HCT116 (cell line): ENCODE data around the gene URB1. TPM values are rescaled to one million over a fixed set of nuclear protein-coding genes. Genes with fewer than 3 reads are reported as not detected.

Source experiments
- ATAC-seq: fragments of 200-7000 bp; cut with Tn5 transposase; 2 replicates; pipeline ENCODE4 v1.9.1; 2020; ENCODE audit warnings: mild to moderate bottlenecking, moderate library complexity
- Bru-seq: library from RNA; stranded (reverse); fragments of 400-500 nt; gene quantifications from one replicate; lab custom pipeline; 2021; lab: Mats Ljungman, UMichigan
- BruChase-seq, 2 experiments: library from RNA; stranded (reverse); fragments of 400-500 nt; gene quantifications; one replicate each; lab custom pipeline; 2021; lab: Mats Ljungman, UMichigan
- BruUV-seq: library from RNA; stranded (reverse); fragments of 400-500 nt; replicated peaks from 2 replicates; lab custom pipeline; 2021; lab: Mats Ljungman, UMichigan
- CTCF ChIA-PET: fragments of 300-600 bp; sonication (Branson Sonifier 250); formaldehyde crosslinking; loops from one replicate; lab custom pipeline; 2021; ENCODE audit warnings: antibody characterized with exemption; lab: Charles Lee
- POLR2A ChIA-PET: fragments of 300-600, 350-600 bp; sonication (Branson Sonifier 250); formaldehyde crosslinking; loops from one replicate; lab custom pipeline; 2021; ENCODE audit warnings: antibody characterized with exemption; lab: Charles Lee
- RAD21 ChIA-PET, 2 experiments: fragments of 300-600 bp; sonication (Branson Sonifier 250); formaldehyde crosslinking; loops; one replicate each; lab custom pipeline; 2023; ENCODE audit warnings: low total read pairs in 2 of 2; ENCODE audit not compliant: uncharacterized antibody in 2 of 2, unreplicated experiment in 2 of 2, low non-redundant PET in 1 of 2; lab: Charles Lee
- DNase-seq: peaks from one replicate; pipeline ENCODE4 v3.0.0-alpha.2; 2010; ENCODE audit warnings: low read depth, low spot score
- H2AFZ ChIP-seq: fragments of 200-600 bp; shearing (Covaris generic), sonication (generic); 2 replicates; pipeline ENCODE4 v1.6.1; 2017; ENCODE audit warnings: low read depth, mixed run types, mixed read lengths, antibody characterized with exemption, low read length; ENCODE audit not compliant: poor library complexity, severe bottlenecking
- H3K27ac ChIP-seq: 2 replicates; pipeline ENCODE4 v1.5.1; 2012; ENCODE audit warnings: low read depth, low read length
- H3K27me3 ChIP-seq: fragments of 200-600 bp; sonication (generic); 2 replicates; pipeline ENCODE4 v1.6.1; 2016; ENCODE audit warnings: mixed run types, low read length, mixed read lengths; ENCODE audit not compliant: insufficient read depth
- H3K36me3 ChIP-seq, 2 experiments: fragments of 200-500 bp in 1 of 2; fragments of 200-600 bp in 1 of 2; sonication (Bioruptor generic) in 1 of 2; sonication (generic) in 1 of 2; 2 replicates each; pipeline versions ENCODE4 v1.5.1 to v1.6.1; 2014 to 2016; ENCODE audit warnings: low read length in 2 of 2, inconsistent platforms in 1 of 2, mixed read lengths in 1 of 2, mixed run types in 1 of 2; ENCODE audit not compliant: insufficient read depth in 2 of 2, control insufficient read depth in 1 of 2
- H3K4me1 ChIP-seq, 2 experiments: fragments of 200-600 bp in 1 of 2; sonication (generic) in 1 of 2; 2 replicates each; pipeline versions ENCODE4 v1.5.1 to v1.6.1; 2012 to 2017; ENCODE audit warnings: low read length in 2 of 2, inconsistent platforms in 1 of 2, mild to moderate bottlenecking in 1 of 2, mixed read lengths in 1 of 2, mixed run types in 1 of 2, moderate library complexity in 1 of 2; ENCODE audit not compliant: insufficient read depth in 2 of 2, control insufficient read depth in 1 of 2
- H3K4me2 ChIP-seq: fragments of 200-600 bp; sonication (generic); 2 replicates; pipeline ENCODE4 v1.6.1; 2017; ENCODE audit warnings: mixed run types, low read length, mixed read lengths
- H3K4me3 ChIP-seq, 2 experiments: fragments of 200-600 bp in 1 of 2; sonication (generic) in 1 of 2; replicated peaks in 1 of 2; 2 replicates each; pipeline ENCODE4 v1.5.1; 2011 to 2016; ENCODE audit warnings: low read length in 2 of 2, control low read depth in 1 of 2, low read depth in 1 of 2, mild to moderate bottlenecking in 1 of 2, mixed read lengths in 1 of 2, mixed run types in 1 of 2
- H3K79me2 ChIP-seq: fragments of 200-600 bp; sonication (generic); 2 replicates; pipeline ENCODE4 v1.6.1; 2017; ENCODE audit warnings: mild to moderate bottlenecking, mixed run types, low read length, moderate library complexity, mixed read lengths; ENCODE audit not compliant: insufficient read depth
- H3K9ac ChIP-seq: fragments of 200-600 bp; sonication (generic); 2 replicates; pipeline ENCODE4 v1.6.1; 2016; ENCODE audit warnings: low read length, mixed read lengths
- H3K9me2 ChIP-seq: fragments of 200-600 bp; sonication (generic), shearing (Covaris generic); 2 replicates; pipeline ENCODE4 v1.6.1; 2017; ENCODE audit warnings: mixed run types, mild to moderate bottlenecking, moderate library complexity; ENCODE audit not compliant: insufficient read depth
- H3K9me3 ChIP-seq, 2 experiments: fragments of 200-500 bp in 1 of 2; fragments of 200-600 bp in 1 of 2; sonication (Bioruptor generic) in 1 of 2; sonication (generic) in 1 of 2; 2 replicates each; pipeline ENCODE4 v1.6.1; 2014 to 2017; ENCODE audit warnings: low read length in 2 of 2, mixed read lengths in 2 of 2, inconsistent platforms in 1 of 2, low read depth in 1 of 2, mild to moderate bottlenecking in 1 of 2, mixed run types in 1 of 2, moderate library complexity in 1 of 2; ENCODE audit not compliant: control insufficient read depth in 1 of 2, insufficient read depth in 1 of 2
- H4K20me1 ChIP-seq: fragments of 200-600 bp; sonication (generic), shearing (Covaris generic); 2 replicates; pipeline ENCODE4 v1.6.1; 2017; ENCODE audit warnings: mixed run types, mild to moderate bottlenecking, moderate library complexity; ENCODE audit not compliant: insufficient read depth
- ELF1 ChIP-seq: IDR thresholded peaks from 2 replicates; pipeline ENCODE4 v1.6.1; 2012; ENCODE audit warnings: low read depth, borderline replicate concordance
- JUND ChIP-seq: IDR thresholded peaks from 2 replicates; pipeline ENCODE4 v1.6.1; 2012
- MAX ChIP-seq: IDR thresholded peaks from 2 replicates; pipeline ENCODE4 v1.6.1; 2012
- POLR2A ChIP-seq: IDR thresholded peaks from 2 replicates; pipeline ENCODE4 v1.7.0; 2011; ENCODE audit warnings: borderline replicate concordance; ENCODE audit not compliant: insufficient read depth, insufficient read length; ENCODE audit errors: extremely low read depth
- POLR2AphosphoS5 ChIP-seq: IDR thresholded peaks from 2 replicates; pipeline ENCODE4 v1.6.1; 2011; ENCODE audit warnings: mild to moderate bottlenecking, low read depth, low read length, moderate library complexity
- RAD21 ChIP-seq: IDR thresholded peaks from 2 replicates; pipeline ENCODE4 v1.6.1; 2012; ENCODE audit warnings: low read depth, mild to moderate bottlenecking
- REST ChIP-seq: IDR thresholded peaks from 2 replicates; pipeline ENCODE4 v1.6.1; 2012; ENCODE audit warnings: low read depth
- SIN3A ChIP-seq: IDR thresholded peaks from 2 replicates; pipeline ENCODE4 v1.6.1; 2012; ENCODE audit warnings: low read depth
- SP1 ChIP-seq: IDR thresholded peaks from 2 replicates; pipeline ENCODE4 v1.6.1; 2012; ENCODE audit warnings: low read depth
- SRF ChIP-seq: IDR thresholded peaks from 2 replicates; pipeline ENCODE4 v1.6.1; 2012; ENCODE audit warnings: low read depth
- TCF7L2 ChIP-seq: IDR thresholded peaks from 2 replicates; pipeline ENCODE4 v1.7.0; 2011; ENCODE audit warnings: borderline replicate concordance, inconsistent platforms; ENCODE audit not compliant: insufficient read depth, insufficient read length; ENCODE audit errors: extremely low read depth
- YY1 ChIP-seq: IDR thresholded peaks from 2 replicates; pipeline ENCODE4 v1.6.1; 2011; ENCODE audit warnings: low read length, low read depth, moderate library complexity, mild to moderate bottlenecking; ENCODE audit not compliant: insufficient replicate concordance; ENCODE audit errors: extremely low read depth
- ZFX ChIP-seq: fragments of 450-650 bp; IDR thresholded peaks from 2 replicates; pipeline ENCODE4 v1.6.1; 2017
- ZNF274 ChIP-seq: fragments of 200-500 bp; sonication (Bioruptor generic); IDR thresholded peaks from 2 replicates; pipeline ENCODE4 v1.6.1; 2014; ENCODE audit warnings: mild to moderate bottlenecking, low read depth, low read length, inconsistent platforms
- intact Hi-C: fragments of 100-400 bp; cut with micrococcal nuclease; formaldehyde crosslinking; loops from 2 replicates; pipeline ENCODE4 v1.10.0; 2022
- long read RNA-seq: library from polyadenylated mRNA; unstranded; transcript quantifications from one replicate; pipeline ENCODE4 v2.0.0, GENCODE V29; 2021; ENCODE audit not compliant: unreplicated experiment
- polyA plus RNA-seq: library from polyadenylated mRNA; unstranded; fragments of >200 nt; gene quantifications from 2 replicates; pipeline ENCODE4 v1.2.1, GENCODE V29; 2012; ENCODE audit warnings: missing spikeins
- total RNA-seq: library from RNA; stranded (reverse); gene quantifications from one replicate; pipeline ENCODE4 v1.2.1, GENCODE V29; 2021; ENCODE audit not compliant: unreplicated experiment

URB1 gene
- total RNA-seq, result 28.3 TPM
- polyA plus RNA-seq, result 11.9 and 13.4 TPM in 2 replicates
- Bru-seq, nascent RNA, result percentile 89 among the genes with signal in this experiment
- BruChase-seq, experiment 1, labeled RNA remaining after a 6-hour chase, result percentile 85 among the genes with signal in this experiment
- percentile 85 among the genes with signal in this experiment for BruChase-seq, experiment 2, labeled RNA remaining after a 2-hour chase
- long read RNA-seq, partial matches to known transcripts, result 66 of 78 reads
- long read RNA-seq, other reads (novel, unspliced or antisense), result 12 of 78 reads

- H3K79me2 ChIP-seq, result peaks cover 43% of the 10 kb centered on the region
- peaks cover 13 to 18% of the 10 kb centered on the region in 2 experiments; a peak in 3 of 4 replicates for H3K4me1 ChIP-seq
- peaks cover 4 to 7% of the 10 kb centered on the region in 2 experiments; a peak in 2 of 4 replicates for H3K36me3 ChIP-seq
- H2AFZ ChIP-seq, result peak within 1 kb of the TSS; percentile 47
- peak within 1 kb of the TSS; percentile 90 for H3K4me2 ChIP-seq
- intact Hi-C loops, result loop anchor here (1.0 kb wide), 1 partner anchor 18 kb away; no protein-coding TSS in a partner anchor
- ATAC-seq (peak; percentile 90), DNase-seq (peak; percentile 49)
- ChIA-PET POLR2A (interaction anchor here (0.8 kb wide), 1 partner anchor 208 kb away, joined by 3 read pairs; no protein-coding TSS in a partner anchor), CTCF (interaction anchor here (1.1 to 1.9 kb wide), 3 partner anchors 9 to 208 kb away, joined by 4 to 9 read pairs (median 8); no protein-coding TSS in a partner anchor), RAD21 (interaction anchor here (1.2 to 1.4 kb wide), 3 partner anchors 206 to 208 kb away, joined by 4 to 6 read pairs (median 5); no protein-coding TSS in a partner anchor)
- no peaks in the 10 kb centered on the region for H3K9me3 ChIP-seq
- no peaks in the 10 kb centered on the region for H3K27me3 ChIP-seq
- TF ChIP-seq SIN3A, result peak; percentile 95
- peak; percentile 70 for TF ChIP-seq ZFX
- peak; percentile 46 for TF ChIP-seq ELF1
- peak; percentile 80 for TF ChIP-seq TCF7L2
- peak; percentile 99 for TF ChIP-seq MAX
- peak; percentile 57 for TF ChIP-seq SP1
- TF ChIP-seq POLR2AphosphoS5, result peak; percentile 86
- TF ChIP-seq ZNF274, result no peak
- TF ChIP-seq POLR2A, result peak; percentile 72
- no peak for TF ChIP-seq YY1
- TF ChIP-seq SRF, result no peak
- TF ChIP-seq REST, result no peak
- TF ChIP-seq JUND, result peak; percentile 19; the same call in 1 of the 2 replicates
- no peak for TF ChIP-seq RAD21
- H4K20me1 ChIP-seq, result peaks cover 6% of the 10 kb centered on the region; the same call in 1 of the 2 replicates
- BruUV-seq, result TSS peak; percentile 97
- H3K9ac ChIP-seq, result peak within 1 kb of the TSS; percentile 82
- H3K27ac ChIP-seq, result peak within 1 kb of the TSS; percentile 84
- peak within 1 kb of the TSS; percentile 97 for H3K4me3 ChIP-seq
- no peaks in the 10 kb centered on the region for H3K9me2 ChIP-seq
Observed at GRCh38 chr21:32392880-32393676, at the start of gene URB1. Gene URB1, minus strand, starts transcription at chr21:32393012. Its CDS starts 102 bp downstream, at chr21:32392910.
